Stimulated activated naive CD8-positive, alpha-beta T cell treated with anti-CD3 and anti-CD28 coated beads, Interleukin-15, Interleukin-2, amounts not matched to agents 100 U/mL and 50 U/mL, for 24 hours (primary cell): Measurements from ENCODE around the gene SLC25A39.

Experiments
- ATAC-seq: fragments of 150-1000 bp; cut with Tn5 transposase; one replicate; pipeline ENCODE4 v1.10.0; 2021
- DNase-seq: peaks from one replicate; pipeline ENCODE4 v3.0.0; 2021

SLC25A39 gene

GRCh38 chr17:44312396-44313104, 12.1 kb downstream of the SLC25A39 start:
- no peak for ATAC-seq
- no peak for DNase-seq

GRCh38 chr17:44311562-44312181, 13.0 kb downstream of the SLC25A39 start:
- no peak for DNase-seq
- ATAC-seq = no peak

- DNase-seq (no peak), ATAC-seq (no peak)
Measured at GRCh38 chr17:44310609-44311376, 13.8 kb downstream of the SLC25A39 start.

GRCh38 chr17:44310188-44310587, 14.4 kb downstream of the SLC25A39 start:
- no peak for DNase-seq
- ATAC-seq = no peak

GRCh38 chr17:44309472-44309871, 15.2 kb downstream of the SLC25A39 start:
- ATAC-seq (no peak), DNase-seq (no peak)

- no peak for DNase-seq
- no peak for ATAC-seq
Measured at GRCh38 chr17:44308865-44309264, 15.8 kb downstream of the SLC25A39 start.

GRCh38 chr17:44308320-44308818, 16.3 kb downstream of the SLC25A39 start, which contains the start of gene RUNDC3A:
TSS of gene RUNDC3A (plus strand) at chr17:44308601. CDS start at chr17:44308833, 232 bp downstream.
- peak; percentile 89 for DNase-seq
- peak; percentile 77 for ATAC-seq

- DNase-seq (no peak), ATAC-seq (no peak)
Measured at GRCh38 chr17:44307387-44308186, 17.0 kb downstream of the SLC25A39 start.

GRCh38 chr17:44304651-44305050, 20.0 kb downstream of the SLC25A39 start:
- ATAC-seq (no peak), DNase-seq (no peak)

GRCh38 chr17:44297975-44298374, 26.6 kb downstream of the SLC25A39 start:
- DNase-seq (no peak), ATAC-seq (no peak)

GRCh38 chr17:44293509-44294226, 31.0 kb downstream of the SLC25A39 start:
- ATAC-seq (no peak), DNase-seq (no peak)

- DNase-seq (no peak), ATAC-seq (no peak)
Measured at GRCh38 chr17:44287651-44288050, 37.0 kb downstream of the SLC25A39 start.

GRCh38 chr17:44284024-44284400, 40.6 kb downstream of the SLC25A39 start:
- no peak for ATAC-seq
- no peak for DNase-seq

- no peak for ATAC-seq
Measured at GRCh38 chr17:44283344-44284023, 41.1 kb downstream of the SLC25A39 start.

GRCh38 chr17:44282264-44282663, 42.4 kb downstream of the SLC25A39 start:
- ATAC-seq = no peak
- DNase-seq = no peak

More at GRCh38 chr17:44283344-44284023, 41.1 kb downstream of the SLC25A39 start:
- no peak for DNase-seq

GRCh38 chr17:44281570-44281969, 43.1 kb downstream of the SLC25A39 start:
- DNase-seq = no peak
- ATAC-seq = no peak

GRCh38 chr17:44280392-44280937, 44.2 kb downstream of the SLC25A39 start:
- DNase-seq (no peak), ATAC-seq (no peak)

GRCh38 chr17:44279666-44280391, 44.8 kb downstream of the SLC25A39 start:
- DNase-seq = peak; percentile 32
- peak; percentile 58 for ATAC-seq

GRCh38 chr17:44279346-44279665, 45.3 kb downstream of the SLC25A39 start:
- no peak for ATAC-seq
- no peak for DNase-seq

GRCh38 chr17:44277976-44278375, 46.6 kb downstream of the SLC25A39 start:
- no peak for ATAC-seq
- no peak for DNase-seq
